ENCODE results near the gene TTC27.
"Not testable (repeated sequence)": the region's sequence is repeated elsewhere in the genome, so short reads cannot be mapped to it uniquely, and the experiment has no call there.

Gene TTC27

GRCh38 chr2:32720771-32721170 is 92.9 kb downstream of the TTC27 start:
- no peak for ATAC-seq

GRCh38 chr2:32721376-32721775 is 93.5 kb downstream of the TTC27 start:
- no peak for ATAC-seq

GRCh38 chr2:32723467-32724079 is 95.7 kb downstream of the TTC27 start:
- ATAC-seq: no peak

- not testable (repeated sequence) for ATAC-seq
Measured at GRCh38 chr2:32726678-32727077, 98.8 kb downstream of the TTC27 start.

GRCh38 chr2:32727157-32727556 is 99.3 kb downstream of the TTC27 start:
- no peak for ATAC-seq

- ATAC-seq: not testable (repeated sequence)
Measured at GRCh38 chr2:32730958-32731357, 103.1 kb downstream of the TTC27 start.

GRCh38 chr2:32732120-32732519 is 104.3 kb downstream of the TTC27 start:
- ATAC-seq: no peak

- ATAC-seq: no peak
Measured at GRCh38 chr2:32732912-32733472, 105.1 kb downstream of the TTC27 start.

GRCh38 chr2:32735348-32735747 is 107.5 kb downstream of the TTC27 start:
- no peak for ATAC-seq

- no peak for ATAC-seq
Measured at GRCh38 chr2:32738939-32739338, 111.1 kb downstream of the TTC27 start.

- no peak for ATAC-seq
Measured at GRCh38 chr2:32739664-32740063, 111.8 kb downstream of the TTC27 start.

- ATAC-seq: no peak
Measured at GRCh38 chr2:32741575-32741974, 113.7 kb downstream of the TTC27 start.

- ATAC-seq: no peak
Measured at GRCh38 chr2:32742376-32742775, 114.5 kb downstream of the TTC27 start.

- ATAC-seq: no peak
Measured at GRCh38 chr2:32743480-32744236, 115.8 kb downstream of the TTC27 start.

GRCh38 chr2:32745191-32745590 is 117.3 kb downstream of the TTC27 start:
- ATAC-seq: no peak

- no peak for ATAC-seq
Measured at GRCh38 chr2:32745675-32746074, 117.8 kb downstream of the TTC27 start.

GRCh38 chr2:32746669-32747068 is 118.8 kb downstream of the TTC27 start:
- no peak for ATAC-seq

GRCh38 chr2:32748158-32748557 is 120.3 kb downstream of the TTC27 start:
- ATAC-seq: no peak

GRCh38 chr2:32750880-32751279 is 123.0 kb downstream of the TTC27 start:
- no peak for ATAC-seq

GRCh38 chr2:32752205-32752604 is 124.4 kb downstream of the TTC27 start:
- ATAC-seq: no peak

GRCh38 chr2:32752952-32753351 is 125.1 kb downstream of the TTC27 start:
- no peak for ATAC-seq

- ATAC-seq: not testable (repeated sequence)
Measured at GRCh38 chr2:32754676-32755075, 126.8 kb downstream of the TTC27 start.

GRCh38 chr2:32755666-32756065 is 127.8 kb downstream of the TTC27 start:
- ATAC-seq: no peak

- ATAC-seq: peak in 1 of 2 donors; percentile 17
Measured at GRCh38 chr2:32756074-32756727, 128.4 kb downstream of the TTC27 start.
